Stimulated activated CD4-positive, alpha-beta T cell treated with anti-CD3 and anti-CD28 coated beads, Interleukin-4, amount 100 ng/mL, for 24 hours (primary cell): ENCODE results near the gene KLHL18.
"Not testable (repeated sequence)": the region's sequence is repeated elsewhere in the genome, so short reads cannot be mapped to it uniquely, and the experiment has no call there.

Experiments used
- DNase-seq: peaks from one replicate; pipeline ENCODE4 v3.0.0-alpha.2; 2020

Gene KLHL18

GRCh38 chr3:47282424-47283192, at the start of gene KLHL18, which contains the start of gene KIF9:
TSS of gene KLHL18 (plus strand) at chr3:47282944. CDS start at chr3:47282966, 22 bp downstream.
TSS of gene KIF9 (minus strand) at chr3:47282799. CDS start at chr3:47277374, 5,425 bp downstream.
- DNase-seq: peak; percentile 98

GRCh38 chr3:47238017-47238416, 44.7 kb upstream of the KLHL18 start:
- DNase-seq: no peak

- no peak for DNase-seq
These were observed 42.8 kb upstream of the KLHL18 start for GRCh38 chr3:47239929-47240328.

GRCh38 chr3:47243419-47244147, 39.2 kb upstream of the KLHL18 start:
- DNase-seq: no peak

GRCh38 chr3:47244531-47245100, 38.1 kb upstream of the KLHL18 start:
- no peak for DNase-seq

GRCh38 chr3:47245271-47245670, 37.5 kb upstream of the KLHL18 start:
- DNase-seq: no peak

GRCh38 chr3:47247131-47248064, 35.3 kb upstream of the KLHL18 start:
- DNase-seq: no peak

- DNase-seq: no peak
These were observed 32.3 kb upstream of the KLHL18 start for GRCh38 chr3:47250309-47251060.

- not testable (repeated sequence) for DNase-seq
These were observed 31.7 kb upstream of the KLHL18 start for GRCh38 chr3:47251085-47251484.

- DNase-seq: no peak
These were observed 31.1 kb upstream of the KLHL18 start for GRCh38 chr3:47251689-47252088.

- not testable (repeated sequence) for DNase-seq
These were observed 26.4 kb upstream of the KLHL18 start for GRCh38 chr3:47256331-47256730.

GRCh38 chr3:47259114-47259513, 23.6 kb upstream of the KLHL18 start:
- DNase-seq: no peak

GRCh38 chr3:47260605-47261004, 22.1 kb upstream of the KLHL18 start:
- DNase-seq: no peak

GRCh38 chr3:47261301-47261700, 21.4 kb upstream of the KLHL18 start:
- DNase-seq: no peak

GRCh38 chr3:47265008-47265407, 17.7 kb upstream of the KLHL18 start:
- DNase-seq: no peak

- no peak for DNase-seq
These were observed 16.9 kb upstream of the KLHL18 start for GRCh38 chr3:47265725-47266428.

GRCh38 chr3:47266709-47267489, 15.8 kb upstream of the KLHL18 start:
- DNase-seq: peak; percentile 47

- DNase-seq: no peak
These were observed 15.3 kb upstream of the KLHL18 start for GRCh38 chr3:47267490-47267824.

GRCh38 chr3:47270526-47270925, 12.2 kb upstream of the KLHL18 start:
- no peak for DNase-seq

GRCh38 chr3:47273564-47273963, 9.2 kb upstream of the KLHL18 start:
- no peak for DNase-seq

- no peak for DNase-seq
These were observed 8.1 kb upstream of the KLHL18 start for GRCh38 chr3:47274652-47275051.
